ENCODE data around the gene CPEB3. TPM values are rescaled to one million over a fixed set of nuclear protein-coding genes. Genes with fewer than 3 reads are reported as not detected.
A peak's percentile ranks its signal among the peaks of the same experiment; 100 is the strongest.

Gene CPEB3
- total RNA-seq, 1 experiment from 2014 or later: 2.8 TPM

GRCh38 chr10:92291921-92292845, 1.3 kb upstream of the CPEB3 start:
- intact Hi-C loops (cut with micrococcal nuclease): loop anchor here (1.0 kb wide), 4 partner anchors 52 to 205 kb away; no protein-coding TSS in a partner anchor
- Mint-ChIP-seq H3K9me3 (ENCODE audit: unreplicated experiment) (no peaks in the 10 kb centered on the region), H3K27ac (ENCODE audit: low read depth, unreplicated experiment) (peak overlapping the region; percentile 59), H3K4me1 (ENCODE audit: insufficient read depth, unreplicated experiment) (peaks cover 11% of the 10 kb centered on the region), H3K36me3 (ENCODE audit: insufficient read depth, unreplicated experiment) (peaks cover 13% of the 10 kb centered on the region), H3K27me3 (ENCODE audit: insufficient read depth, unreplicated experiment) (no peaks in the 10 kb centered on the region), H3K4me3 (ENCODE audit: unreplicated experiment) (peak overlapping the region; percentile 90)
- POLR2A ChIA-PET: interaction anchor here (0.7 to 8.1 kb wide), 23 partner anchors 10 to 369 kb away, joined by 3 to 371 read pairs (median 6); partner anchors contain the start of gene BTAF1
- no TSS peak for BruUV-seq (replicated peaks)
- CTCF ChIA-PET: interaction anchor here (0.6 to 5.4 kb wide), 22 partner anchors 9 to 1074 kb away, joined by 3 to 49 read pairs (median 4); no protein-coding TSS in a partner anchor
- TF ChIP-seq CTCF (IDR thresholded peaks at IDR 0.05; ENCODE audit: unreplicated experiment): peak; percentile 49
- peak; percentile 54 for DNase-seq (ENCODE audit: unreplicated experiment)

- POLR2A ChIA-PET: interaction anchor here (0.7 to 8.1 kb wide), 37 partner anchors 11 to 1179 kb away, joined by 3 to 371 read pairs (median 5); partner anchors contain the start of gene BTAF1
- CTCF ChIA-PET: interaction anchor here (0.6 to 5.4 kb wide), 25 partner anchors 7 to 300 kb away, joined by 3 to 49 read pairs (median 4); no protein-coding TSS in a partner anchor
- DNase-seq (ENCODE audit: unreplicated experiment): no peak
These were observed 663 bp upstream of the CPEB3 start for GRCh38 chr10:92291616-92291865.

GRCh38 chr10:92290076-92290836, 622 bp downstream of the CPEB3 start:
- peaks cover 13% of the 10 kb centered on the region for H3K36me3 Mint-ChIP-seq (ENCODE audit: insufficient read depth, unreplicated experiment)
- ChIA-PET POLR2A (interaction anchor here (0.6 to 8.1 kb wide), 42 partner anchors 13 to 1181 kb away, joined by 3 to 371 read pairs (median 4); partner anchors contain the start of gene BTAF1), CTCF (interaction anchor here (0.6 to 5.4 kb wide), 28 partner anchors 11 to 368 kb away, joined by 3 to 49 read pairs (median 4); no protein-coding TSS in a partner anchor)
- H3K4me3 Mint-ChIP-seq (ENCODE audit: unreplicated experiment): peak overlapping the region; percentile 90
- intact Hi-C loops (cut with micrococcal nuclease): no loop called here
- peaks cover 5% of the 10 kb centered on the region for H3K4me1 Mint-ChIP-seq (ENCODE audit: insufficient read depth, unreplicated experiment)
- no peaks in the 10 kb centered on the region for H3K27me3 Mint-ChIP-seq (ENCODE audit: insufficient read depth, unreplicated experiment)
- peak overlapping the region; percentile 83 for H3K27ac Mint-ChIP-seq (ENCODE audit: low read depth, unreplicated experiment)
- peak; percentile 56 for DNase-seq (ENCODE audit: unreplicated experiment)
- H3K9me3 Mint-ChIP-seq (ENCODE audit: unreplicated experiment): no peaks in the 10 kb centered on the region
- TSS peak; percentile 53 for BruUV-seq (replicated peaks)
- no peak for TF ChIP-seq CTCF (IDR thresholded peaks at IDR 0.05; ENCODE audit: unreplicated experiment)

More at GRCh38 chr10:92291616-92291865, 663 bp upstream of the CPEB3 start:
- intact Hi-C loops (cut with micrococcal nuclease): loop anchor here (1.0 kb wide), 4 partner anchors 51 to 204 kb away; no protein-coding TSS in a partner anchor
- Mint-ChIP-seq H3K27ac (ENCODE audit: low read depth, unreplicated experiment) (peak overlapping the region; percentile 83), H3K4me3 (ENCODE audit: unreplicated experiment) (peak overlapping the region; percentile 90), H3K4me1 (ENCODE audit: insufficient read depth, unreplicated experiment) (peaks cover 11% of the 10 kb centered on the region), H3K36me3 (ENCODE audit: insufficient read depth, unreplicated experiment) (peaks cover 13% of the 10 kb centered on the region), H3K9me3 (ENCODE audit: unreplicated experiment) (no peaks in the 10 kb centered on the region), H3K27me3 (ENCODE audit: insufficient read depth, unreplicated experiment) (no peaks in the 10 kb centered on the region)
- BruUV-seq (replicated peaks): no TSS peak
- TF ChIP-seq CTCF (IDR thresholded peaks at IDR 0.05; ENCODE audit: unreplicated experiment): no peak
